SH-SY5Y (cell line): ENCODE measurements around the gene CTNNBIP1.

Experiments
- GATA2 ChIP-seq: IDR thresholded peaks from 2 replicates; pipeline ENCODE4 v1.6.1; 2011; ENCODE audit warnings: mild to moderate bottlenecking, low read depth, low read length
- GATA3 ChIP-seq: IDR thresholded peaks from 2 replicates; pipeline ENCODE4 v1.6.1; 2011; ENCODE audit warnings: low read depth, mild to moderate bottlenecking, low read length, moderate library complexity

DNA sequence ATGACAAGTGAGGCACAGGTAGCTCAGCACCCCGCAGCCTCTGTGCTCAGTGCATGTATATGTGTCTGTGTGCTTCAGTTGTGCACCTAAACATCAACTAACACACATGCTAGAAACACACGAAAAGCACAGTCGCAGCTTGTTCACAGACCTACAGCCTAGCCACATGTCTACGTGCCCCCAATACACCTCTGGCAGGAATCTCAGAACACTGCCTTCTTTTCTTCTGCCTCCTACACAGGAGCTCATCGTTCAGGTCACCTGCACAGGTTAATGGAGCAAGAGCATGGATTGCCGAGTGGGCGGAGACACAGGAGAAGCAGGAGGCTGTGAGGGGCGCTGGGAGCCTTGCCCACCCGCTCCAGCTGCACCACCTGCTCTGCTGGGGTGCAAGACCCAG lies 31.7 kb downstream of the CTNNBIP1 start:
- TF ChIP-seq GATA3 (no peak), GATA2 (no peak)
